K562 (cell line): ENCODE results near the gene ROBO1. TPM values are rescaled to one million over a fixed set of nuclear protein-coding genes. Genes with fewer than 3 reads are reported as not detected.

ENCODE experiments used
- ATAC-seq: fragments of 200-7000 bp; cut with Tn5 transposase; 3 replicates; pipeline ENCODE4 v1.9.1; 2020; ENCODE audit warnings: moderate library complexity
- BruUV-seq: library from RNA; stranded (reverse); fragments of 400-500 nt; replicated peaks from 2 replicates; lab custom pipeline; 2021; lab: Mats Ljungman, UMichigan
- CTCF ChIA-PET: fragments of 300-600 bp; formaldehyde crosslinking; extraction: SDS; loops from one replicate; lab custom pipeline; 2021; ENCODE audit warnings: low intra/inter-chr PET ratio; lab: Yijun Ruan, JAX
- POLR2A ChIA-PET: fragments of 300-600, 350-650 bp; sonication (Branson Sonifier 250); formaldehyde crosslinking; extraction: SDS; loops from one replicate; lab custom pipeline; 2021; ENCODE audit warnings: antibody characterized with exemption, inconsistent platforms; lab: Yijun Ruan, JAX
- DNase-seq, 4 experiments: peaks; one replicate each; pipeline versions ENCODE4 v3.0.0 to v3.0.0-alpha.2; 2011 to 2018; ENCODE audit warnings: low spot score in 3 of 4, mixed read lengths in 3 of 4; ENCODE audit errors: extremely low read depth in 1 of 4
- FAIRE-seq: peaks from 2 replicates; lab custom pipeline; 2011; peaks lifted over from hg19 to GRCh38; lab: Jason Lieb, UNC
- H2AFZ ChIP-seq: 2 replicates; pipeline ENCODE4 v1.6.0; 2011; ENCODE audit warnings: low read depth, low read length, control low read depth, inconsistent platforms
- H3K27ac ChIP-seq: fragments of 200-600 bp; 3 replicates; pipeline ENCODE4 v1.8.0; 2011; ENCODE audit warnings: low read depth, mild to moderate bottlenecking, control low read depth, inconsistent platforms, low read length, moderate library complexity, mixed read lengths; ENCODE audit errors: extremely low read depth
- H3K27me3 ChIP-seq, 2 experiments: fragments of 300-600 bp in 1 of 2; 2 replicates in 1 of 2; 3 replicates in 1 of 2; pipeline versions ENCODE4 v1.6.0 to v1.8.0; 2011; ENCODE audit warnings: inconsistent platforms in 2 of 2, low read length in 2 of 2, mild to moderate bottlenecking in 1 of 2, mixed read lengths in 1 of 2, moderate library complexity in 1 of 2; ENCODE audit not compliant: control insufficient read depth in 2 of 2, insufficient read depth in 2 of 2
- H3K36me3 ChIP-seq: fragments of 300-600 bp; 3 replicates; pipeline ENCODE4 v1.8.0; 2011; ENCODE audit warnings: mild to moderate bottlenecking, low read length, inconsistent platforms; ENCODE audit not compliant: control insufficient read depth, insufficient read depth
- H3K4me1 ChIP-seq, 2 experiments: fragments of 200-600 bp in 1 of 2; replicated peaks in 1 of 2; 2 replicates in 1 of 2; 3 replicates in 1 of 2; pipeline versions ENCODE4 v1.5.1 to v1.8.0; 2011; ENCODE audit warnings: inconsistent platforms in 2 of 2, low read length in 2 of 2, mild to moderate bottlenecking in 1 of 2, mixed read lengths in 1 of 2, moderate library complexity in 1 of 2; ENCODE audit not compliant: control insufficient read depth in 2 of 2, insufficient read depth in 2 of 2
- H3K4me2 ChIP-seq: 2 replicates; pipeline ENCODE4 v1.6.1; 2011; ENCODE audit warnings: low read length, control low read depth, inconsistent platforms, mixed read lengths; ENCODE audit not compliant: insufficient read depth
- H3K4me3 ChIP-seq: fragments of 200-600 bp; sonication (generic), shearing (Covaris generic); 2 replicates; pipeline ENCODE4 v1.5.1; 2016; ENCODE audit warnings: control low read depth, inconsistent platforms
- H3K79me2 ChIP-seq: fragments of 200-600 bp; 3 replicates; pipeline ENCODE4 v1.8.0; 2011; ENCODE audit warnings: low read length, inconsistent platforms; ENCODE audit not compliant: control insufficient read depth, insufficient read depth
- H3K9ac ChIP-seq, 2 experiments: 2 replicates each; pipeline versions ENCODE4 v1.6.0 to v1.6.1; 2011; ENCODE audit warnings: low read depth in 2 of 2, low read length in 2 of 2, control low read depth in 1 of 2, inconsistent platforms in 1 of 2, mild to moderate bottlenecking in 1 of 2, mixed read lengths in 1 of 2; ENCODE audit not compliant: insufficient read depth in 1 of 2
- H3K9me1 ChIP-seq: one replicate; pipeline ENCODE4 v1.6.0; 2011; ENCODE audit warnings: inconsistent platforms, mild to moderate bottlenecking, low read length, moderate library complexity; ENCODE audit not compliant: control insufficient read depth, insufficient read depth
- H3K9me3 ChIP-seq: replicated peaks from 2 replicates; pipeline ENCODE4 v1.5.1; 2011; ENCODE audit warnings: low read depth, low read length, inconsistent platforms; ENCODE audit not compliant: control insufficient read depth, insufficient read depth
- H4K20me1 ChIP-seq: replicated peaks from 2 replicates; pipeline ENCODE4 v1.6.1; 2011; ENCODE audit warnings: low read length, inconsistent platforms, mixed read lengths; ENCODE audit not compliant: control insufficient read depth, insufficient read depth
- EP400 ChIP-seq: fragments of 450-650 bp; IDR thresholded peaks from 2 replicates; pipeline ENCODE4 v1.6.1; 2017; ENCODE audit warnings: antibody characterized with exemption, mild to moderate bottlenecking, moderate library complexity
- ILK ChIP-seq: fragments of 450-650 bp; IDR thresholded peaks from 2 replicates; pipeline ENCODE4 v1.6.1; 2016; ENCODE audit warnings: missing genetic modification characterization, low read depth, mild to moderate bottlenecking, missing compliant biosample characterization, moderate library complexity, borderline replicate concordance
- MEF2D ChIP-seq: conservative IDR thresholded peaks from 2 replicates; pipeline ENCODE4 v1.6.1; 2016; ENCODE audit warnings: low read depth, missing genetic modification characterization, missing compliant biosample characterization
- PRDM10 ChIP-seq: fragments of 450-650 bp; IDR thresholded peaks from 2 replicates; pipeline ENCODE4 v1.6.1; 2018; ENCODE audit not compliant: partially characterized antibody
- TEAD4 ChIP-seq, 2 experiments: sonication (generic) in 1 of 2; formaldehyde crosslinking in 1 of 2; IDR thresholded peaks; 2 replicates each; pipeline versions ENCODE4 v1.6.1 to v1.8.0; 2012 to 2022; ENCODE audit warnings: borderline replicate concordance in 1 of 2, inconsistent platforms in 1 of 2, low read length in 1 of 2, mild to moderate bottlenecking in 1 of 2, missing genetic modification reagents in 1 of 2
- UBTF ChIP-seq, 2 experiments: IDR thresholded peaks; 2 replicates each; pipeline ENCODE4 v1.6.1; 2012; ENCODE audit warnings: improper control_type of control experiment in 2 of 2, low read depth in 2 of 2, low read length in 2 of 2, borderline replicate concordance in 1 of 2
- ZNF133 ChIP-seq: fragments of 250-450 bp; sonication (Bioruptor Pico); IDR thresholded peaks from 2 replicates; pipeline ENCODE4 v1.4.0; 2020; ENCODE audit warnings: mild to moderate bottlenecking
- ZNF165 ChIP-seq: fragments of 250-450 bp; sonication (Bioruptor Pico); IDR thresholded peaks from 2 replicates; pipeline ENCODE4 v1.4.0; 2020; ENCODE audit warnings: borderline replicate concordance
- ZNF785 ChIP-seq: fragments of 250-450 bp; sonication (Bioruptor Pico); IDR thresholded peaks from 2 replicates; pipeline ENCODE4 v1.4.0; 2020; ENCODE audit warnings: mild to moderate bottlenecking
- WGBS: fragments of 100-300 bp; shearing (Covaris generic); methylation state at CpG from one replicate; pipeline ENCODE4 v1.1.6; 2016; ENCODE audit warnings: low coverage, mixed read lengths; ENCODE audit not compliant: insufficient coverage; ENCODE audit errors: missing lambda C conversion rate; 5-methylcytosine and 5-hydroxymethylcytosine counted together
- in situ Hi-C: fragments of 300-500 bp; cut with MboI; formaldehyde crosslinking; loops from 4 replicates; pipeline ENCODE4 v1.15.0; 2018; ENCODE audit warnings: inconsistent platforms, mixed read lengths
- intact Hi-C: fragments of 100-400 bp; cut with micrococcal nuclease; formaldehyde crosslinking; loops from 2 replicates; pipeline ENCODE4 v1.14.2; 2022
- polyA plus RNA-seq, 8 experiments: library from polyadenylated mRNA; depleted of rRNA in 4 of 8; stranded (reverse) in 5 of 8; unstranded in 3 of 8; fragments of >200 nt; fragmentation: Nextera tagmentation in 2 of 8; fragmentation: Illumina TruSeq in 1 of 8; extraction: Ambion mirVana in 2 of 8; extraction: Trizol in 1 of 8; gene quantifications; 2 replicates each; pipeline versions ENCODE4 v1.2.1 to v1.2.3, GENCODE V29; 2011 to 2014; ENCODE audit warnings: inconsistent platforms in 1 of 8, missing spikeins in 1 of 8
- total RNA-seq, 7 experiments: library from RNA; depleted of rRNA in 6 of 7; stranded (reverse); fragments of >200 nt in 6 of 7; fragmentation: Illumina TruSeq in 2 of 7; extraction: Trizol in 2 of 7; gene quantifications; 2 replicates each; pipeline versions ENCODE4 v1.2.1 to v1.2.3, GENCODE V29; 2011 to 2021; ENCODE audit warnings: low replicate concordance in 1 of 7
- TF ChIP-seq, protein P1 (sequence below): sonication (generic); formaldehyde crosslinking; IDR thresholded peaks from 2 replicates; pipeline ENCODE4 v1.8.1; 2023; ENCODE audit warnings: mild to moderate bottlenecking, missing genetic modification reagents
- TF ChIP-seq, protein P2 (sequence below): fragments of 250-450 bp; sonication (Bioruptor Pico); IDR thresholded peaks from 2 replicates; pipeline ENCODE4 v1.4.0; 2020; ENCODE audit warnings: mild to moderate bottlenecking

Gene ROBO1
- total and polyA plus RNA-seq, 9 of the 15 experiments (the other 6 are each of a cell fraction or from before 2014, with no cell fraction given) = 0.01 to 0.53 (median 0.17) TPM; not detected in 5

DNA sequence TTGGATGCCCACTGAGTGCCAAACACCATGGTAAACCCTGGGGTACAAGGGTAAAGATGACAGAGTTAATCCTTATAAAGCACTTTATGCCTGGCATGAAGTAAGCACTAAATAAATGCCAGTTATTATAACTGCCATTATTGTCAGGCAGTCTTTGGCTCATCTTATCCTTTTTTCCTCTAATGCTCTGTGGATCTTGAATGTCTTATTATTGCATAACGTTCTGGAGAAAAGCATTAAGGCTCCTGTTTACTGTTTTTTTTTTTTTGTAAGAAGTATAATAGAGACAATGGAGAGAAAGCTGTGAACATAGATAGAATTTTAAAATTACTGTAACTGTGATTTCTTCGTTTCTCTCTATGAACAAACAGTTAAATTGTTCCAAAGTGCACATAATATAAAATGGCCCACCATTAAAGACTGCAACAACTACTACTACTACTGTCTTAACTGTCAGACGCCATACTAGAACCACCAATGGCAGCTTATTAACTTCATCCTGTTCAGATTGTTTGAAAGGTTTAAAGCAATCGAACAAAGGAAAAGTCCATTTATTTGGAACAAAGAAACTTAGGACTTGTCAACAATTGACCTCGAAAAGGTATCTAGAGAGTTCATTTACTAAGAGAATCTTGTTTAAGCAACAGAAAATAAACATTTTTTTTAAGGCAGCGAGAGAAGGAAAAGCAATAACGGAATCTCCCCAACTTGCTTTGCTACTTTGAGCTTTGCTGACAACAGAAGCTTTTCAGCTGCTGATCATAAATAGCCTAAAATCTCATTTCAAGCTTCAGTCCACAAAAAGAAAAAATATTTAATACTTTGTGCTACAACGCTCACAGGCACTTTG is 520.7 kb downstream of the ROBO1 start:
- WGBS = 0% methylated on average over 6 of the region's 8 CpGs
- intact Hi-C loops = no loop called here
- H3K4me3 ChIP-seq = no peak overlapping the region
- no peaks in the 10 kb centered on the region for H3K79me2 ChIP-seq
- H3K27me3 ChIP-seq = no peaks in the 10 kb centered on the region
- H2AFZ ChIP-seq = no peak overlapping the region
- no peaks in the 10 kb centered on the region for H3K9me1 ChIP-seq
- no peak overlapping the region for H3K4me2 ChIP-seq
- no peaks in the 10 kb centered on the region for H3K9me3 ChIP-seq
- ChIA-PET CTCF (no interaction called here), POLR2A (no interaction called here)
- in situ Hi-C loops = no loop called here
- H3K9ac ChIP-seq = no peak overlapping the region
- no peak overlapping the region for H3K27ac ChIP-seq
- ATAC-seq (no peak), DNase-seq (no peak), FAIRE-seq (no peak)
- no TSS peak for BruUV-seq
- H3K36me3 ChIP-seq = no peaks in the 10 kb centered on the region
- no peaks in the 10 kb centered on the region for H3K4me1 ChIP-seq
- H4K20me1 ChIP-seq = no peaks in the 10 kb centered on the region
- TF ChIP-seq MEF2D (tag) (no peak), PRDM10 (no peak), TEAD4 (IDR thresholded peaks at IDR 0.05; ENCODE audit: low read length) (no peak), TEAD4 (CRISPR knock-in tag; IDR thresholded peaks at IDR 0.05; ENCODE audit: borderline replicate concordance) (no peak), ZNF133 (CRISPR knock-in tag) (no peak), ILK (tag) (no peak), ZNF785 (CRISPR knock-in tag) (no peak), UBTF (IDR thresholded peaks at IDR 0.05; ENCODE audit: borderline replicate concordance in 1 of 2, low read depth in 2 of 2, low read length in 2 of 2) (no peak), EP400 (no peak), ZNF165 (no peak)
- TF ChIP-seq, protein P1, sequence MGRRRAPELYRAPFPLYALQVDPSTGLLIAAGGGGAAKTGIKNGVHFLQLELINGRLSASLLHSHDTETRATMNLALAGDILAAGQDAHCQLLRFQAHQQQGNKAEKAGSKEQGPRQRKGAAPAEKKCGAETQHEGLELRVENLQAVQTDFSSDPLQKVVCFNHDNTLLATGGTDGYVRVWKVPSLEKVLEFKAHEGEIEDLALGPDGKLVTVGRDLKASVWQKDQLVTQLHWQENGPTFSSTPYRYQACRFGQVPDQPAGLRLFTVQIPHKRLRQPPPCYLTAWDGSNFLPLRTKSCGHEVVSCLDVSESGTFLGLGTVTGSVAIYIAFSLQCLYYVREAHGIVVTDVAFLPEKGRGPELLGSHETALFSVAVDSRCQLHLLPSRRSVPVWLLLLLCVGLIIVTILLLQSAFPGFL (CRISPR knock-in tag) = no peak
- TF ChIP-seq, protein P2, sequence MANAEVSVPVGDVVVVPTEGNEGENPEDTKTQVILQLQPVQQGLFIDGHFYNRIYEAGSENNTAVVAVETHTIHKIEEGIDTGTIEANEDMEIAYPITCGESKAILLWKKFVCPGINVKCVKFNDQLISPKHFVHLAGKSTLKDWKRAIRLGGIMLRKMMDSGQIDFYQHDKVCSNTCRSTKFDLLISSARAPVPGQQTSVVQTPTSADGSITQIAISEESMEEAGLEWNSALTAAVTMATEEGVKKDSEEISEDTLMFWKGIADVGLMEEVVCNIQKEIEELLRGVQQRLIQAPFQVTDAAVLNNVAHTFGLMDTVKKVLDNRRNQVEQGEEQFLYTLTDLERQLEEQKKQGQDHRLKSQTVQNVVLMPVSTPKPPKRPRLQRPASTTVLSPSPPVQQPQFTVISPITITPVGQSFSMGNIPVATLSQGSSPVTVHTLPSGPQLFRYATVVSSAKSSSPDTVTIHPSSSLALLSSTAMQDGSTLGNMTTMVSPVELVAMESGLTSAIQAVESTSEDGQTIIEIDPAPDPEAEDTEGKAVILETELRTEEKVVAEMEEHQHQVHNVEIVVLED (CRISPR knock-in tag) = no peak
